ENCODE data around the gene ZNF487. TPM values are rescaled to one million over a fixed set of nuclear protein-coding genes. Genes with fewer than 3 reads are reported as not detected.

The ZNF487 gene
- total and polyA plus RNA-seq, 2 experiments from 2014 or later, result 2.9 to 4.6 TPM

- Mint-ChIP-seq H3K36me3 (ENCODE audit: low read depth) (peaks cover 10% of the 10 kb centered on the region; the same call in 2 of the 3 replicates), H3K4me1 (peaks cover 10% of the 10 kb centered on the region; the same call in 2 of the 3 replicates), H3K27me3 (ENCODE audit: insufficient read depth, low read depth, poor library complexity) (peaks cover 16% of the 10 kb centered on the region), H3K9me3 (peaks cover 5% of the 10 kb centered on the region; the same call in 1 of the 3 replicates), H3K4me3 (peak overlapping the region; percentile 93), H3K27ac (no peak overlapping the region)
- Histone ChIP-seq H3K27ac (ENCODE audit: low read depth) (0 out of 2 replicates have a peak overlapping the region, but pooled peaks have one; percentile 98), H3K27me3 (ENCODE audit: insufficient read depth) (no peaks in the 10 kb centered on the region), H3K79me2 (replicated peaks; ENCODE audit: insufficient read depth) (peaks cover 39% of the 10 kb centered on the region), H3K9me2 (ENCODE audit: insufficient read depth) (no peaks in the 10 kb centered on the region), H2AFZ (no peak overlapping the region), H3K4me1 (ENCODE audit: insufficient read depth) (peaks cover 13% of the 10 kb centered on the region; the same call in 1 of the 2 replicates), H3F3A (replicated peaks; ENCODE audit: low read depth) (no peaks in the 10 kb centered on the region), H4K20me1 (replicated peaks; ENCODE audit: insufficient read depth) (peaks cover 10% of the 10 kb centered on the region), H3K36me3 (ENCODE audit: insufficient read depth) (no peaks in the 10 kb centered on the region), H3K4me2 (peak overlapping the region; percentile 92), H3K4me3 (peak overlapping the region; percentile 86)
- ATAC-seq (no peak), DNase-seq (ENCODE audit: low spot score) (no peak)
- no peak for TF ChIP-seq CREB1 (CRISPR knock-in tag; IDR thresholded peaks at IDR 0.05; ENCODE audit: low read depth)
- no peak for TF ChIP-seq REST (IDR thresholded peaks at IDR 0.05; ENCODE audit: unreplicated experiment)
- TF ChIP-seq EZH2 (IDR thresholded peaks at IDR 0.05; ENCODE audit: low read depth, unreplicated experiment), result no peak
- no peak for TF ChIP-seq NANOG (IDR thresholded peaks at IDR 0.05; ENCODE audit: borderline replicate concordance)
- TF ChIP-seq STAT1 (IDR thresholded peaks at IDR 0.05; ENCODE audit: unreplicated experiment), result no peak
- no peak for TF ChIP-seq EZH2phosphoT487 (IDR thresholded peaks at IDR 0.05; ENCODE audit: unreplicated experiment)
- no peak for TF ChIP-seq ZNF331 (CRISPR knock-in tag; IDR thresholded peaks at IDR 0.05; ENCODE audit: low read depth)
- no peak for TF ChIP-seq ZNF114 (CRISPR knock-in tag; IDR thresholded peaks at IDR 0.05)
- TF ChIP-seq JUNB (IDR thresholded peaks at IDR 0.05; ENCODE audit: unreplicated experiment), result no peak
- no peak for TF ChIP-seq ETS1 (IDR thresholded peaks at IDR 0.05)
- no peak for TF ChIP-seq POLR2AphosphoS5 (IDR thresholded peaks at IDR 0.05; ENCODE audit: low read depth)
- TF ChIP-seq CTCF (conservative IDR thresholded peaks at IDR 0.05; ENCODE audit: low read depth in 2 of 2), result no peak
- no peak for TF ChIP-seq ZNF462 (CRISPR knock-in tag; IDR thresholded peaks at IDR 0.05)
Observed at GRCh38 chr10:43410345-43410744, 26.6 kb upstream of the ZNF487 start.

All from GM23338 (cell line).